ENCODE data around the gene FAM219B. TPM values are rescaled to one million over a fixed set of nuclear protein-coding genes. Genes with fewer than 3 reads are reported as not detected.
"Not testable (repeated sequence)": the region's sequence is repeated elsewhere in the genome, so short reads cannot be mapped to it uniquely, and the experiment has no call there.

The FAM219B gene
- total RNA-seq, 1 donor from 2014 or later, result 90.4 TPM

DNA sequence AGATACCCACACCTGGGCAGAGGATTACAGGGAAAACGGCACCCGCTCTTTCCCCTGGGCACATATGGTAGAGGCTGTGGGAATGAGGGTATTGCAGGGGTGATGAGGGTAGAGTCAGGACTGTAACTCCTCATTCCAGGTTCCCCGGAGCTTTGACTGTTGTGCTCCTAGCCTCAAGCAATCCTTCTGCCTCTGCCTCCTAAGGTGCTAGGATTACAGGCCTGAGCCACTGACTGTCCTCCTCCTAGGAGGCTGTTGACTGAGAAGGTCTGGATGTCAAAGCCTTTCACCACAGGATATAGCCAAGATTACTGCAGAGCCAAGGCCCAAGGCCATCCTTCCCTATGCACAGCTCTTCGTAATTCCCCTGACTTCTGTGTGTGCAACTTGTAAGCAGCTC lies 17.9 kb downstream of the FAM219B start:
- Mint-ChIP-seq H3K9me3 (no peaks in the 10 kb centered on the region), H3K27me3 (no peaks in the 10 kb centered on the region), H3K4me1 (peaks cover 47% of the 10 kb centered on the region), H3K27ac (no peak overlapping the region), H3K36me3 (ENCODE audit: low read depth) (peaks cover 18% of the 10 kb centered on the region), H3K4me3 (no peak overlapping the region)
- DNase-seq (no peak), ATAC-seq (ENCODE audit: low read depth) (no peak)
- POLR2A ChIA-PET, result interaction anchor here (1.5 to 2.6 kb wide), 4 partner anchors 12 to 49 kb away, joined by 3 to 17 read pairs (median 5); partner anchors contain the start of genes COX5A and SCAMP2
- intact Hi-C loops (cut with micrococcal nuclease), result no loop called here
- CTCF ChIA-PET, result interaction anchor here (1.6 to 2.1 kb wide), 2 partner anchors 13 to 258 kb away, joined by 3 to 18 read pairs; no protein-coding TSS in a partner anchor
- TF ChIP-seq, protein P1, sequence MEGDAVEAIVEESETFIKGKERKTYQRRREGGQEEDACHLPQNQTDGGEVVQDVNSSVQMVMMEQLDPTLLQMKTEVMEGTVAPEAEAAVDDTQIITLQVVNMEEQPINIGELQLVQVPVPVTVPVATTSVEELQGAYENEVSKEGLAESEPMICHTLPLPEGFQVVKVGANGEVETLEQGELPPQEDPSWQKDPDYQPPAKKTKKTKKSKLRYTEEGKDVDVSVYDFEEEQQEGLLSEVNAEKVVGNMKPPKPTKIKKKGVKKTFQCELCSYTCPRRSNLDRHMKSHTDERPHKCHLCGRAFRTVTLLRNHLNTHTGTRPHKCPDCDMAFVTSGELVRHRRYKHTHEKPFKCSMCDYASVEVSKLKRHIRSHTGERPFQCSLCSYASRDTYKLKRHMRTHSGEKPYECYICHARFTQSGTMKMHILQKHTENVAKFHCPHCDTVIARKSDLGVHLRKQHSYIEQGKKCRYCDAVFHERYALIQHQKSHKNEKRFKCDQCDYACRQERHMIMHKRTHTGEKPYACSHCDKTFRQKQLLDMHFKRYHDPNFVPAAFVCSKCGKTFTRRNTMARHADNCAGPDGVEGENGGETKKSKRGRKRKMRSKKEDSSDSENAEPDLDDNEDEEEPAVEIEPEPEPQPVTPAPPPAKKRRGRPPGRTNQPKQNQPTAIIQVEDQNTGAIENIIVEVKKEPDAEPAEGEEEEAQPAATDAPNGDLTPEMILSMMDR (IDR thresholded peaks at IDR 0.05), result no peak

DNA sequence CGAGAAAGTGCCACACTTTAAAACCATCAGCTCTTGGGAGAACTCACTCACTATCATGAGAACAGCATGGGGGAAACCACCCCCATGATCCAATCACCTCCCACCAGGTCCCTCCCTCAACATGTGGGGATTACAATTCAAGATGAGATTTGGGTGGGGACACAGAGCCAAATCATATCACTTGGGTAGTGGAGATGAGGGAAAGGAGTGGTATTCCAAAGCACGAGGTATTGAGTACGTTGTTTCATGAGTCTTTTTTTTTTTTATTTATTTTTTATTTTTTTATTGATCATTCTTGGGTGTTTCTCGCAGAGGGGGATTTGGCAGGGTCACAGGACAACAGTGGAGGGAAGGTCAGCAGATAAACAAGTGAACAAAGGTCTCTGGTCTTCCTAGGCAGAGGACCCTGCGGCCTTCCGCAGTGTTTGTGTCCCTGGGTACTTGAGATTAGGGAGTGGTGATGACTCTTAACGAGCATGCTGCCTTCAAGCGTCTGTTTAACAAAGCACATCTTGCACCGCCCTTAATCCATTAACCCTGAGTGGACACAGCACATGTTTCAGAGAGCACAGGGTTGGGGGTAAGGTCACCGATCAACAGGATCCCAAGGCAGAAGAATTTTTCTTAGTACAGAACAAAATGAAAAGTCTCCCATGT lies 19.0 kb downstream of the FAM219B start:
- H3K27ac Mint-ChIP-seq; H3K36me3 Mint-ChIP-seq (ENCODE audit: low read depth); CTCF ChIA-PET; DNase-seq; POLR2A ChIA-PET; H3K4me3 Mint-ChIP-seq; H3K9me3 Mint-ChIP-seq; ATAC-seq (ENCODE audit: low read depth); H3K27me3 Mint-ChIP-seq; intact Hi-C loops (cut with micrococcal nuclease): not testable (repeated sequence)
- peaks cover 38% of the 10 kb centered on the region for H3K4me1 Mint-ChIP-seq

DNA sequence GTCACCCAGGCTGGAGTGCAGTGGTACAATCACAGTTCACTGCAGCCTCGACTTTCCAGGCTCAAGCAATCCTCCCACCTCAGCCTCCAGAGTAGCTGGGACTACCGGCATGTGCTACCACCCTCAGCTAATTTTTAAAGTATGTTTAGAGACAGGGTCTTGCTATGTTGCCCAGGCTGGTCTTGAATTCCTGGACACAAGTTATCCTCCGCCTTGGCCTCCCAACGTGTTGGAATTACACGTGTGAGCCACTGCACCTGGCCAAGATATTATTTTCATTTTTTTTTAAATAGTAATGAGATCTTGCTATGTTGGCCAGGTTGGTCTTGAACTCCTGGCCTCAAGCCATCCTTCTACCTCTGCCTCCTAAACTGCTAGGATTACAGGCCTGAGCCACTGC lies 21.2 kb downstream of the FAM219B start:
- H3K4me3 Mint-ChIP-seq, result no peak overlapping the region
- DNase-seq (no peak), ATAC-seq (ENCODE audit: low read depth) (no peak)
- no peaks in the 10 kb centered on the region for H3K9me3 Mint-ChIP-seq
- H3K27me3 Mint-ChIP-seq, result no peaks in the 10 kb centered on the region
- TF ChIP-seq, protein P1 (IDR thresholded peaks at IDR 0.05), result no peak
- H3K27ac Mint-ChIP-seq, result no peak overlapping the region
- peaks cover 3% of the 10 kb centered on the region for H3K36me3 Mint-ChIP-seq (ENCODE audit: low read depth)
- H3K4me1 Mint-ChIP-seq, result peaks cover 22% of the 10 kb centered on the region
- intact Hi-C loops (cut with micrococcal nuclease), result no loop called here
- CTCF ChIA-PET, result interaction anchor here (0.6 kb wide), 1 partner anchor 89 kb away, joined by 3 read pairs; no protein-coding TSS in a partner anchor
- POLR2A ChIA-PET, result no interaction called here

DNA sequence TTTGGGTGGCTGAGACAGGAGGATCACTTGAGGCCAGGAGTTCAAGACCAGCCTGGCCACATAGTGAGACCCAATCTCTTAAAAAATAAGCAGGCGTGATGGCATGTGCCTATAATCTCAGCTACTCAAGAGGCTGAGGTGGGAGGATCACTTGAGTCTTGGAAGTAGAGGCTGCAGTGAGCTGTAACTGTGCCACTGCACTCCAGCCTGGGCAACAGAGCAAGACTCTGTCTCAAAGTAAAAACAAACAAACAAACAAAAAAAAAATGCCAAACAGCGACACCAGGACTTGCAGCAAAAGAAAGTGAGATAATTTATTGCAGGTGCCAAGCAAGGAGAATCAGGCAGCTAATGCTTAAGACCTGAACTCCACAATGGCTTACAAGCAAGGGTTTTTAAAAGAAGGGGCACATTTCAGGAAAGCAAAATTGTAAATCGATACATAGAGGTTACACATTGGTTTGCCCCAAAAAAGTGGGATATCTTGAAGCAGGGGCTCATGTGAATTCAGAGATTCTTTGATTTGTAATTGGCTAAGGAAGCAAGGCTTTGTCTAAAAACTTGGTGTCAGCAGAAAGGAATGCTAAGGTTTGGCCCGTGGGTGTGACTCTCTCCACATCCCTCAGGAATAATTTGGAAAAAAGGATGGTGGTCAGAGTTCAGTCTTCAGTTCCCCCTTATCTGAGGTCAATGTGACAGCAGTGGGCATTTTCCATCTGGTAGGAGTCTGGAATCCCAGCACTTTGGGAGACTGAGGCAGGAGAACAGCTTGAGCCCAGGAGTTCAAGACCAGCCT lies 22.0 kb downstream of the FAM219B start:
- Mint-ChIP-seq H3K4me3 (no peak overlapping the region), H3K27ac (no peak overlapping the region), H3K27me3 (no peaks in the 10 kb centered on the region), H3K9me3 (no peaks in the 10 kb centered on the region), H3K36me3 (ENCODE audit: low read depth) (no peaks in the 10 kb centered on the region), H3K4me1 (peaks cover 14% of the 10 kb centered on the region)
- ATAC-seq (ENCODE audit: low read depth), result no peak
- TF ChIP-seq, protein P1 (IDR thresholded peaks at IDR 0.05), result no peak
- intact Hi-C loops (cut with micrococcal nuclease), result no loop called here
- ChIA-PET POLR2A (no interaction called here), CTCF (interaction anchor here (0.6 to 1.7 kb wide), 2 partner anchors 16 to 89 kb away, joined by 3 to 11 read pairs; no protein-coding TSS in a partner anchor)
- DNase-seq, result no peak

DNA sequence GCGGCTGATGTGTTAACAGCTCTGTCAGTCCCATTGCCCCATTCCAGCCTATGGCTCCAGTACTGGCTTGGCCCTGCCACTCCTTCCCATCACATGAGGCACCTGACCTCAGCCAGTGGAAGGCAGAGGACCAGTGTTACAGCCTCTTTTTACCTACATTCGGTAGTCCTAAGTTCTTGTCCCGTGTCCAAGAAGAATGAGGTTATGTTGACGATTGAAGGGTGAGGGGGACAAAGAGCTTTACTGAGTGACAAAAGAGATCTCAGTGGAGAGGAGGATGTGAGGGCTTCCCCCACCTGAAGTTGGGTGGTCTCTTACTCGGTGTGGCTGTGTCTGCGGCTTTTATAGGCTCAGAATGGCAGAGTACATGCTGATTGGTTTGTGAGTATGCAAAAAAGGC lies 24.1 kb downstream of the FAM219B start:
- Mint-ChIP-seq H3K9me3 (no peaks in the 10 kb centered on the region), H3K36me3 (ENCODE audit: low read depth) (no peaks in the 10 kb centered on the region), H3K4me1 (peaks cover 8% of the 10 kb centered on the region), H3K4me3 (no peak overlapping the region), H3K27me3 (no peaks in the 10 kb centered on the region), H3K27ac (no peak overlapping the region)
- ChIA-PET POLR2A (interaction anchor here (1.1 kb wide), 1 partner anchor 10 kb away, joined by 11 read pairs; the partner anchor contains the start of gene SCAMP2), CTCF (no interaction called here)
- intact Hi-C loops (cut with micrococcal nuclease), result no loop called here
- ATAC-seq (ENCODE audit: low read depth) (no peak), DNase-seq (no peak)
- TF ChIP-seq, protein P1 (IDR thresholded peaks at IDR 0.05), result no peak

Measured in activated B cell treated with CpG ODN at 0.5 μM for 24 hours (primary cell).